ENCODE data around the gene COL26A1.

- TF ChIP-seq, protein P1, sequence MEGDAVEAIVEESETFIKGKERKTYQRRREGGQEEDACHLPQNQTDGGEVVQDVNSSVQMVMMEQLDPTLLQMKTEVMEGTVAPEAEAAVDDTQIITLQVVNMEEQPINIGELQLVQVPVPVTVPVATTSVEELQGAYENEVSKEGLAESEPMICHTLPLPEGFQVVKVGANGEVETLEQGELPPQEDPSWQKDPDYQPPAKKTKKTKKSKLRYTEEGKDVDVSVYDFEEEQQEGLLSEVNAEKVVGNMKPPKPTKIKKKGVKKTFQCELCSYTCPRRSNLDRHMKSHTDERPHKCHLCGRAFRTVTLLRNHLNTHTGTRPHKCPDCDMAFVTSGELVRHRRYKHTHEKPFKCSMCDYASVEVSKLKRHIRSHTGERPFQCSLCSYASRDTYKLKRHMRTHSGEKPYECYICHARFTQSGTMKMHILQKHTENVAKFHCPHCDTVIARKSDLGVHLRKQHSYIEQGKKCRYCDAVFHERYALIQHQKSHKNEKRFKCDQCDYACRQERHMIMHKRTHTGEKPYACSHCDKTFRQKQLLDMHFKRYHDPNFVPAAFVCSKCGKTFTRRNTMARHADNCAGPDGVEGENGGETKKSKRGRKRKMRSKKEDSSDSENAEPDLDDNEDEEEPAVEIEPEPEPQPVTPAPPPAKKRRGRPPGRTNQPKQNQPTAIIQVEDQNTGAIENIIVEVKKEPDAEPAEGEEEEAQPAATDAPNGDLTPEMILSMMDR (IDR thresholded peaks at IDR 0.05; ENCODE audit: insufficient read depth, low read length), result no peak
- TF ChIP-seq GABPA (IDR thresholded peaks at IDR 0.05; ENCODE audit: low read depth) (no peak), POLR2AphosphoS5 (IDR thresholded peaks at IDR 0.05; ENCODE audit: low read depth) (no peak)
- TF ChIP-seq, protein P2, sequence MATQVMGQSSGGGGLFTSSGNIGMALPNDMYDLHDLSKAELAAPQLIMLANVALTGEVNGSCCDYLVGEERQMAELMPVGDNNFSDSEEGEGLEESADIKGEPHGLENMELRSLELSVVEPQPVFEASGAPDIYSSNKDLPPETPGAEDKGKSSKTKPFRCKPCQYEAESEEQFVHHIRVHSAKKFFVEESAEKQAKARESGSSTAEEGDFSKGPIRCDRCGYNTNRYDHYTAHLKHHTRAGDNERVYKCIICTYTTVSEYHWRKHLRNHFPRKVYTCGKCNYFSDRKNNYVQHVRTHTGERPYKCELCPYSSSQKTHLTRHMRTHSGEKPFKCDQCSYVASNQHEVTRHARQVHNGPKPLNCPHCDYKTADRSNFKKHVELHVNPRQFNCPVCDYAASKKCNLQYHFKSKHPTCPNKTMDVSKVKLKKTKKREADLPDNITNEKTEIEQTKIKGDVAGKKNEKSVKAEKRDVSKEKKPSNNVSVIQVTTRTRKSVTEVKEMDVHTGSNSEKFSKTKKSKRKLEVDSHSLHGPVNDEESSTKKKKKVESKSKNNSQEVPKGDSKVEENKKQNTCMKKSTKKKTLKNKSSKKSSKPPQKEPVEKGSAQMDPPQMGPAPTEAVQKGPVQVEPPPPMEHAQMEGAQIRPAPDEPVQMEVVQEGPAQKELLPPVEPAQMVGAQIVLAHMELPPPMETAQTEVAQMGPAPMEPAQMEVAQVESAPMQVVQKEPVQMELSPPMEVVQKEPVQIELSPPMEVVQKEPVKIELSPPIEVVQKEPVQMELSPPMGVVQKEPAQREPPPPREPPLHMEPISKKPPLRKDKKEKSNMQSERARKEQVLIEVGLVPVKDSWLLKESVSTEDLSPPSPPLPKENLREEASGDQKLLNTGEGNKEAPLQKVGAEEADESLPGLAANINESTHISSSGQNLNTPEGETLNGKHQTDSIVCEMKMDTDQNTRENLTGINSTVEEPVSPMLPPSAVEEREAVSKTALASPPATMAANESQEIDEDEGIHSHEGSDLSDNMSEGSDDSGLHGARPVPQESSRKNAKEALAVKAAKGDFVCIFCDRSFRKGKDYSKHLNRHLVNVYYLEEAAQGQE (IDR thresholded peaks at IDR 0.05; ENCODE audit: insufficient replicate concordance, low read depth), result no peak
These were observed 183.7 kb downstream of the COL26A1 start for GRCh38 chr7:101546308-101546936.
